HepG2 (cell line): Measurements from ENCODE around the gene SBK3. TPM values are rescaled to one million over a fixed set of nuclear protein-coding genes. Genes with fewer than 3 reads are reported as not detected.
A peak's percentile ranks its signal among the peaks of the same experiment; 100 is the strongest.

ENCODE experiments used
- ATAC-seq: fragments of 200-7000 bp; cut with Tn5 transposase; 3 replicates; pipeline ENCODE4 v1.9.1; 2020; ENCODE audit warnings: mild to moderate bottlenecking, moderate library complexity
- BruUV-seq: library from RNA; stranded (reverse); fragments of 400-500 nt; replicated peaks from 2 replicates; lab custom pipeline; 2021; lab: Mats Ljungman, UMichigan
- CTCF ChIA-PET: fragments of 300-600 bp; formaldehyde crosslinking; extraction: SDS; loops from one replicate; lab custom pipeline; 2021; ENCODE audit warnings: low total read pairs, inconsistent platforms, low intra/inter-chr PET ratio; lab: Yijun Ruan, JAX
- POLR2A ChIA-PET: fragments of 350-600 bp; sonication (Branson Sonifier 250); formaldehyde crosslinking; loops from one replicate; lab custom pipeline; 2020; ENCODE audit warnings: antibody characterized with exemption, inconsistent platforms; lab: Yijun Ruan, JAX
- DNase-seq: peaks from one replicate; pipeline ENCODE4 v3.0.0-alpha.2; 2015; ENCODE audit warnings: low spot score
- FAIRE-seq: peaks from 3 replicates; lab custom pipeline; 2011; peaks lifted over from hg19 to GRCh38; lab: Jason Lieb, UNC
- H2AFZ ChIP-seq: one replicate; pipeline ENCODE4 v1.6.1; 2011; ENCODE audit warnings: low read length, inconsistent platforms
- H3K27ac ChIP-seq: fragments of 300-600 bp; 3 replicates; pipeline ENCODE4 v1.8.0; 2011; ENCODE audit warnings: mixed run types, mild to moderate bottlenecking, mixed read lengths, low read length, inconsistent platforms; ENCODE audit not compliant: insufficient read depth; ENCODE audit errors: extremely low read length
- H3K27me3 ChIP-seq, 2 experiments: fragments of 200-600 bp in 1 of 2; 2 replicates in 1 of 2; 3 replicates in 1 of 2; pipeline versions ENCODE4 v1.6.0 to v1.8.0; 2011; ENCODE audit warnings: low read length in 2 of 2, mild to moderate bottlenecking in 2 of 2, moderate library complexity in 2 of 2, inconsistent platforms in 1 of 2; ENCODE audit not compliant: insufficient read depth in 2 of 2, control insufficient read depth in 1 of 2
- H3K36me3 ChIP-seq, 2 experiments: fragments of 200-600 bp in 1 of 2; replicated peaks in 1 of 2; 2 replicates in 1 of 2; 3 replicates in 1 of 2; pipeline versions ENCODE4 v1.5.1 to v1.8.0; 2011; ENCODE audit warnings: low read length in 2 of 2, inconsistent platforms in 1 of 2; ENCODE audit not compliant: insufficient read depth in 2 of 2, control insufficient read depth in 1 of 2
- H3K4me1 ChIP-seq: 2 replicates; pipeline ENCODE4 v1.5.1; 2012; ENCODE audit warnings: low read length, inconsistent platforms; ENCODE audit not compliant: insufficient read depth
- H3K4me2 ChIP-seq: 2 replicates; pipeline ENCODE4 v1.6.0; 2011; ENCODE audit warnings: low read depth, low read length, inconsistent platforms
- H3K4me3 ChIP-seq, 3 experiments: fragments of 200-600 bp in 1 of 3; sonication (generic), shearing (Covaris generic) in 1 of 3; replicated peaks in 1 of 3; 2 replicates each; pipeline ENCODE4 v1.5.1; 2011 to 2016; ENCODE audit warnings: low read length in 3 of 3, inconsistent platforms in 2 of 3, low read depth in 2 of 3, mild to moderate bottlenecking in 2 of 3, control low read depth in 1 of 3, mixed read lengths in 1 of 3; ENCODE audit not compliant: insufficient read depth in 1 of 3
- H3K79me2 ChIP-seq: one replicate; pipeline ENCODE4 v1.6.1; 2011; ENCODE audit warnings: low read length, inconsistent platforms; ENCODE audit not compliant: insufficient read depth
- H3K9ac ChIP-seq: 2 replicates; pipeline ENCODE4 v1.6.0; 2011; ENCODE audit warnings: mild to moderate bottlenecking, low read depth, low read length, inconsistent platforms; ENCODE audit not compliant: insufficient read depth
- H3K9me3 ChIP-seq: 2 replicates; pipeline ENCODE4 v1.5.1; 2012; ENCODE audit warnings: mild to moderate bottlenecking, low read length
- H4K20me1 ChIP-seq: 2 replicates; pipeline ENCODE4 v1.6.0; 2011; ENCODE audit warnings: inconsistent platforms, mild to moderate bottlenecking, low read length, moderate library complexity; ENCODE audit not compliant: insufficient read depth
- EZH2 ChIP-seq: conservative IDR thresholded peaks from 2 replicates; pipeline ENCODE4 v1.6.1; 2012; ENCODE audit warnings: mild to moderate bottlenecking, low read depth, low read length, moderate library complexity
- RBFOX2 ChIP-seq: fragments of 200-400 bp; formaldehyde crosslinking; IDR thresholded peaks from 2 replicates; pipeline ENCODE4 v1.6.1; 2017; ENCODE audit warnings: low read depth, mild to moderate bottlenecking, low read length
- ZNF44 ChIP-seq: sonication (generic); formaldehyde crosslinking; IDR thresholded peaks from 2 replicates; pipeline ENCODE4 v1.5.1; 2020; ENCODE audit warnings: mild to moderate bottlenecking, missing genetic modification reagents
- ZSCAN31 ChIP-seq: sonication (generic); formaldehyde crosslinking; IDR thresholded peaks from 2 replicates; pipeline ENCODE4 v1.5.0; 2020; ENCODE audit warnings: low read depth, mild to moderate bottlenecking, missing genetic modification reagents
- WGBS: methylation state at CpG from one replicate; pipeline ENCODE4 v1.1.6; 2017; ENCODE audit warnings: low lambda C conversion rate; 5-methylcytosine and 5-hydroxymethylcytosine counted together
- in situ Hi-C: cut with HindIII; loops from 2 replicates; pipeline ENCODE4 v1.10.0; 2017; ENCODE audit warnings: low pct_unique_long_range_greater_than_20kb; ENCODE audit not compliant: extremely low pct_ligation_motif_present
- intact Hi-C: fragments of 100-400 bp; cut with micrococcal nuclease; formaldehyde crosslinking; loops from one replicate; pipeline ENCODE4 v1.10.0; 2022; ENCODE audit not compliant: unreplicated experiment
- polyA plus RNA-seq, 8 experiments: library from polyadenylated mRNA; depleted of rRNA in 3 of 8; stranded (reverse) in 7 of 8; unstranded in 1 of 8; fragments of >200 nt; fragmentation: Illumina TruSeq in 4 of 8; extraction: Trizol in 4 of 8; gene quantifications; 2 replicates each; pipeline versions ENCODE4 v1.2.1 to v1.2.3, GENCODE V29; 2011 to 2016; ENCODE audit warnings: low read depth in 4 of 8, missing spikeins in 1 of 8, mixed read lengths in 1 of 8; ENCODE audit not compliant: insufficient read depth in 1 of 8
- total RNA-seq, 5 experiments: library from RNA; depleted of rRNA; stranded (reverse); fragments of >200 nt; fragmentation: Illumina TruSeq; extraction: Trizol; gene quantifications; 2 replicates each; pipeline ENCODE4 v1.2.3, GENCODE V29; 2016; ENCODE audit warnings: low read depth in 1 of 5

Gene SBK3
- total and polyA plus RNA-seq, 2 of the 13 experiments (the other 11 are each of a cell fraction or from before 2014, with no cell fraction given) = 0.66 to 0.77 TPM

DNA sequence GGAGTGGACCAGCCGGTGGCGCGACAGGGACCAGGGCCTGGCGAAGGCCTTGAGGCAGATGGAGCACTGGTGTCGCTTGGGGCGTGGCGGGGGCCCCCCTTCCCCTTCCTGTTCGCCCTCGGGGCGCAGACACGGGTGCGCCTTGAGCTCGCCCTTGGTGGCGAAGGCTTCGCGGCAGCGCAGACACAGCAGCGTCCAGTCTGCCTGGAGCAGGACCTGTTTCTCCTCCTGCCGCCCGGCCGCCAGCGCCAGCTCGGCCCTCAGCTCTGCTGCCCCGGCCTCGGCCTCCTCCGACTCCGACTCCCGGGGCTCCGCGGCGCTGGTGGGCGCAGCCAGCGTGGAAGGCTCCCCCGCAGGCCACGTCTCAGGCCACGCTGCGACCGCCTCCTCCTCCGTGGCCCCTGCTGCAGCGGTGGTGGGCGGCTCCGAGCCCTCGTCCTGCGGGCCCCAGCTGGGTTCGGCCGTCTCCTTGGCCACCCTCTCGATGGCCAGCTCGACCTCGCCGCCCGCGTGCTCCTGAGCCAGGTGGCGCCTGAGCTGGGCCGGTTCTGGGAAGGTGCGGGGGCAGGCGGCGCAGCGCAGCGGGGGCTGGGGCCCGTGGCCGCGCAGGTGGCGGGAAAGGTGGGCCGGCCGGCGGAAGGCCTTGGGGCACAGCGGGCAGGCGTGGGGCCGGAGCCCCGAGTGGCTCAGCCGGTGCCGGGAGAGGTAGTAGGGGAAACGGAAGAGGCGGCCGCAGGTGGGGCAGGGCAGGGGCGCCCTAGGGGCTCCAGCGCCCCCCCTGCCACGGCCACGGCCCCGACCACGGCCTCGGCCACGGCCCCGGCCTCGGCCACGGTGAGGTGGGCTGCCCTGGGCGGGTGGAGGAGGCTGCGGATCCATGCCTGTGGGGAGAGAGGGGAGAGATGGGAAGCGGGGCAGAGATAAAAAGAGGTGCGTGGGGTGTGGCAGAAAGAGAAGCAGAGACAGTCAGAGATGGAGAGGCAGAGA lies 33.7 kb upstream of the SBK3 start:
- Histone ChIP-seq H3K9me3 (no peaks in the 10 kb centered on the region), H3K4me2 (peak overlapping the region; percentile 93), H3K4me3 (peak overlapping the region; percentile 88 to 97 (median 95)), H3K9ac (peak overlapping the region; percentile 85; the same call in 1 of the 2 replicates), H4K20me1 (no peaks in the 10 kb centered on the region), H3K27ac (peak overlapping the region; percentile 79), H3K36me3 (0 out of 5 replicates have a peak, but pooled peaks cover 0 to 8% of the 10 kb centered on the region in 2 experiments)
- in situ Hi-C loops = no loop called here
- 96% methylated on average over 80 of the region's 90 CpGs for WGBS
- BruUV-seq = TSS peak; percentile 43
- DNase-seq = no peak
- ChIA-PET CTCF (no interaction called here), POLR2A (no interaction called here)
- TF ChIP-seq RBFOX2 (peak; percentile 57), ZNF44 (CRISPR knock-in tag) (no peak), EZH2 (no peak)
- TF ChIP-seq, all 625 proteins: peak for 1
- H2AFZ ChIP-seq = no peak overlapping the region
- no peak for ATAC-seq
- intact Hi-C loops = no loop called here
- no peaks in the 10 kb centered on the region for H3K27me3 ChIP-seq
- no peak for FAIRE-seq
- peaks cover 9% of the 10 kb centered on the region for H3K79me2 ChIP-seq
- H3K4me1 ChIP-seq = peaks cover 28% of the 10 kb centered on the region

DNA sequence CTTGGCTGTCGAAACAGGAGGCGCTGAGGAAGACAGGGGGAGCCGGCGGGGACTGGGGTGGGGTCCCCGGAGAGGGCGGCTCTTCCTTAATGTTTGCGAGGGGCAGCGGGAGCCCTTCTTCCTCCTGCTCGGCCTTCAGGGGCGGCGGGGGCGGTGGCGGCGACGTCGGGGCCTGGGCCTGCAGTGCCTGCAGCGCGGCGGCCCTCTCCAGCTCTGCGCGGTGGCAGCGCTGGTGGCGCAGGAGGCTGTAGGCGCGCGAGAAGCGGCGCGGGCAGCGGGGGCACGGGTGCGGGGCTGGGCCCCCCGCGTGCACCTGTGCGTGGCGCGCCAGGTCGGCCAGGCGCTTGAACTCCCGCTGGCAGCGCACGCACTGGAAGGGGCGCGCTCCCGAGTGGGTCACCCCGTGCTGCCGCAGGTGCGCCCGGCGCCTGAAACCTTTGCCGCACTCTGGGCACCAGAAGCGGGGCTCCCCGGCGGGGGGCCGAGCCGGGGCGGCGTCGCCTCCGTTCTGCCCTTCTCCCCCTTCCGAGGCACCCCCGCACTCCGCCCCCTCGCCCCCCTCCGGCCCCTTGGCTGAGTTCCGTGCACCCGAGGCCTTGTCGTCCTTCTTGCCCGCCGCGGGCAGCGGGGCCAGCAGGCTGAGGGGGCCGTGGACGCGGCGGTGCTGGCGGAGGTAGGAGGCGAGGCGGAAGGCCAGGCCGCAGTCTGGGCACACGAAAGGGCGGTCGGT lies 32.9 kb upstream of the SBK3 start:
- no peaks in the 10 kb centered on the region for H4K20me1 ChIP-seq
- peaks cover 9% of the 10 kb centered on the region for H3K79me2 ChIP-seq

More for the DNA sequence above, 32.9 kb upstream of the SBK3 start:
- FAIRE-seq (no peak), ATAC-seq (no peak), DNase-seq (no peak)
- Histone ChIP-seq H3K27ac (no peak overlapping the region), H3K9ac (no peak overlapping the region), H3K4me2 (no peak overlapping the region), H3K4me1 (peaks cover 25% of the 10 kb centered on the region), H3K9me3 (no peaks in the 10 kb centered on the region), H3K4me3 (no peak overlapping the region), H2AFZ (no peak overlapping the region), H3K27me3 (no peaks in the 10 kb centered on the region), H3K36me3 (0 out of 5 replicates have a peak, but pooled peaks cover 0 to 8% of the 10 kb centered on the region in 2 experiments)
- intact Hi-C loops = no loop called here
- 96% methylated on average over 69 of the region's 83 CpGs for WGBS
- no TSS peak for BruUV-seq
- CTCF ChIA-PET = no interaction called here
- in situ Hi-C loops = no loop called here
- POLR2A ChIA-PET = no interaction called here
- TF ChIP-seq ZSCAN31 (CRISPR knock-in tag) = no peak
- TF ChIP-seq RBFOX2 = peak; percentile 3; the same call in 1 of the 2 replicates
